HT1080 (cell line): ENCODE measurements around the gene SEH1L. TPM values are rescaled to one million over a fixed set of nuclear protein-coding genes. Genes with fewer than 3 reads are reported as not detected.
A peak's percentile ranks its signal among the peaks of the same experiment; 100 is the strongest.
"Not testable (repeated sequence)": the region's sequence is repeated elsewhere in the genome, so short reads cannot be mapped to it uniquely, and the experiment has no call there.

Source experiments
- DNase-seq: peaks from one replicate; pipeline ENCODE4 v3.0.0-alpha.2; 2015; ENCODE audit warnings: low read depth
- total RNA-seq: library from RNA; depleted of rRNA; stranded (reverse); fragments of >200 nt; shearing (Covaris generic); gene quantifications from 2 replicates; pipeline ENCODE4 v1.2.3, GENCODE V29; 2014

The SEH1L gene
- total RNA-seq, 1 experiment from 2014 or later, result 64.8 TPM

DNA sequence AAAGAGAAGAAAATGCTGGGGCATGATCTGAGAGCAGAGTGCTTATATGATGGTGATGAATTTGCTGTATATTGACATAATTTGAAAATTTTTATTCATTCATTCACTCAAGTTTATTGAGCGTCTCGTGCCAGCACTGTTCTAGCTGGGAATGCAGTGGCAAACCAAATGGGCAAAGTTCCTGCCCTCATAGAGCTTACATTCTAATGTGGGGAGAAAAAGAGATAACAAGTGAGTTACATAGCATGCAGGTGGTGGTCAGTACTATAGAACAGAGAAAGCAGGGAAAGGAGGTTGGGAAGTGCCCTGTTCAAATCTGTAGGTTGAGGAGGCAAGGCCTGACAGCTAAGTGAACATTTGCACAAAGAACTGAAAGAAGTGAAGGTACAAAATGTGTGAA, 47.6 kb downstream of the SEH1L start:
- DNase-seq, result no peak

DNA sequence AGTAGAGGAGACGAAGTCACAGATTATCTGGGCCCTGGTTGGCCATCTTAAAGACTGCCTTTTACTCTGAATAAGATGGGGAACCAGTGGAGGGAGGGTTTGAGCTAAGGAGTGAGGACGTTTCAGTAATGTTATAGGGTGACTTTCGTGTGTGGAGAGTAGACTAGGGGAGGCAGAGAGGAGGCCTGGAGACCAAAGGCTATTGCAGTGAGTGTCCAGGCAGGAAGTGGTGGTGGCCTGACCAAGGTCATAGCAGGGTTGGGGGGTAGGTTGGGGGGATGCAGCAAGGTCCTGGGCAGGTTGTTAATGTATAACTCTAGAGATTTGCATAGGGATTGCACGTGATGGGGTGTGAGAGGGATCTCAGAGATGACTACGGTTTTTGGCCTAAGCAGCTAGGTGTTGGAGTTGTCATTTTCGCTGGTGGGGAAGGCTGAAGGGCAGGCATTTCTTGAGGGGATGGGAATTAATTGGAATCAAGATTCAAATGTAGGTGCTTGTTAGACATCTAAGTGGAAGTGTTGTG, 48.2 kb downstream of the SEH1L start:
- no peak for DNase-seq

DNA sequence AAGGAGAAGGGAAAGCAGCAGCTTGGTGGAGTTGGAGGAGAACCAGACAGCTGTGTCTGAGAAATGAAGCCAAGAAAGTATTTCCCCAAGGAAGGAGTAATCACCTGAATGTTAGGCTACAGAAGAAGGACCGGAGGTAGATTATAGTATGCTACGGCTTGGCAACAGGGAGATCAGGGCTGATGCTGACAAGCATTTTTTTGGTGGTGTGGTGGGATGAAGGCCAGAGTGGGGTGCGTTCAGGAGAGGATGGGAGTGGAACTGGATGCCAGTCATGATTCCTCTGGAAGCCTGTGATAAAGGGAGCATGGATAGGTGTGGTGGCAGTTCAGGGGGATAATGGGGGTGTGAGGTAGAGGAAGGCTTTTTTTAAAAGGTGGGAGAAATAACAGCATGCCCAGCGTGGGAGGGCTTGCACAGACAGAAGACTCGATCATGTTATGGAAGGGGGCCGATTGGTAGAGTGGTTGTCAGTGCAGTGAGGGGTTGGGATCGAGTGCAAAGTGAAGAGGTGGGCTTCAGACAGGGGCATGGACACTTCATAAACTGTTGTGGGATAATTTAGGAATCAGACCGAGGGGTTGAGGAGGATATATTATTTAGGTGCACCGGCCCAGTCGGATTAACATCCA, 49.0 kb downstream of the SEH1L start:
- DNase-seq, result no peak

DNA sequence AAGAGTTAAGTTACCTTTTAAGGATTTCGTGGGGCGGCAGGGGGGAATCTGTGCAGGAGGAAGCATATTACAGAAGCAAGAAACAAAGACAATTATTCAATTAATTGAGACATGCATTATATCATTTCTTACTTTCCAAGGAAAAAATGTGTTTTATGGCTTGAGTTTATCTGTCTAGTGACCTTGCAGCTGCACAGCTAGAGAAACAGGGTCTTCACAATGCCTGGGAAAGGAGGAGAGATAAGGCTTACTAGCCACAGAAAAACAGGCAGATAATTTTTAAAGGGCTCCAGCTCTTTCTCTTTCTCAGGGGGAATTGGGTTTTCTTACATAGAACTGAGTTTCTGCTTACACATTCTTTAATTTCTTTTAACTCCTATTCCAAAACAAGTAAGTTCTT, 49.5 kb downstream of the SEH1L start:
- not testable (repeated sequence) for DNase-seq

DNA sequence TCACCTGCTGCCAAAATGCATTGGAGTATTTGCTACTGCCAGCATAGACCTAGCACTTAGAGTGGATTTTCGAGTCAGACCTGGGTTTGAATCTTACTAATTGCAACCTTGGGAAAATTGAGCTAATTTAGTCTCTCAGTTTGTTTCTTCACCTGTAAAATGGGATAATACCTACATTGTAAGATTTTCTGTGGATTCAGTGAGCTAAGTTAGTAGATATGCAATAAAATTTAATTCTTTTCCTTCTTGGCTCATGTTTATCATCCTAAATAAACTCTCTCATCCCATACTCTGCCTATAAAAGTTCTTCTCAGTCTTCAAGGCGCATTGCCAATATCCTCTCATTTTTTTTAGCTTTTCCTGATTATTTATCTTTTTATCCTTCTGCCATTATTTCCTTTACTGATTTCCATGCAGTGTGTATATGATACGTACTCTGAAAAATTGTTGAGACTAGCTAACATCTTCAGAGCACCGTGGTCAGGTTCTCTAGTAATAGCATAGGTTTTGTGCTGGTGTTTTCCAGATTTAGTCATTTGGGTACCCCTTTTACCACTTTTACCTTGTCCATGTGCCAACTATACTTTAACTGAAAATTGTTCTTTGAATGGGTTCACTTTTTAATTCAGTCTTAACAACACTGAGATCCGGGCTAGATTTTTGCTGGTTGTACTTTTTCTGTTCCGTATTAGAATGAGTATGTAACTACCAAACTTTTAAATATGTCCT, 50.7 kb downstream of the SEH1L start:
- no peak for DNase-seq

DNA sequence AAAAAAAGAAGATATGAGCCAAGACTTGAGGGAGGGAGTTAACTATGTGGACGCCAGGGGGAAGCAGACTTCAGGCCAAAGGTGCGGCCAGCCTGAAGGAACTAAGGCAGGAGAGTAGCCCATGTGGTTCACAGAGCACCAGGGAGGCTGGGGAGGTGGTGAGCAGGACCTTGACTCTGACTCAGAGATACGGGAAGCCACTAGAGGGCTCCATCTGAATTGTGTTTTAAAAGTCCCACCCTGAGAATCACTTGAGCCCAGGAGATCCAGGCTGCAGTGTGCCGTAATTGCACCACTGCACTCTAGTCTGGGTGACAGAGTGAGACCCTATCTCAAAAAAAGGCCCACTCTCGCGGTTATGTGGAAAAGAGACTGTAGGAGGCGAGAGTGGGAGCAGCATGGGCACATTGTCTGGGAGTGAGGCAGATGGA, 55.7 kb downstream of the SEH1L start:
- peak; percentile 87 for DNase-seq

DNA sequence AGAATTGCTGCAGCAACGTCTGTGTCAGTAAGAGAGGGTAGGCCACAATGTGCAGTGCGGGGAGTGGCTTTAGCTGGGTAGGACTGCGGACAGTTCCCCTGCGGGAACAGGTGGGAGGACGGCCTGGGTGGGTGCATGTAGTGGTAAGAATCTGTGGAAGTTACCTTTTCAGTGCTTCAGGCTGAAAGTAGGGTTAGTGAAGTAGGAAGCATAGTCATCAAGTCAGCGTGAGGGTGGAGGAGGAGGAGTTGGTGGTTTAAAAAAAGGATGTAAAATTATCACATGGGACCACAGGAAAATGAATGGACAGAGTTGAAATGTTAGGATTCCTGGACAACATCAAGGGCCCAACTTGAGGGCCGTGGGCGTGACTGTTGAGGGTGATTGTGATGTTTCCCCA, 56.6 kb downstream of the SEH1L start:
- DNase-seq, result no peak

DNA sequence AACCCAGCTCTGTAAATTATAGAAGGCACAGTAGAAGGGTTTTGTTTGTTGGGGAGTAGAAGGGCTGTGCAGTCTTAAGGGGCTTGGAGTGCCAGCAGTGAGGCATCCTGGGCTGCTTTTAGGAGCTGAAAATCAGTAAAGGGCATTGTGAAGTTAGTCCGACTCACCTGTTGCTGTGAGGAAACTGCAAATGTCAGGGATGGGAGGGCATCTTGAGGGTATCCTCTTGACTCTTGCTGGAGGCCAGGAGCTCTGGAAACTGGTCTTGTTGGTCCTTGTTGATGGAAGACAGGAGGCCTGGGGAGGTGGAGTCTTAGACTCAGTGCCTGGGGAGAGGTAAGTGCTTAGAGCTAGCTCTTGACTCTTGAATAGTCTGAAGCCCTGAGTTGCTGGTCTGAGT, 57.5 kb downstream of the SEH1L start:
- DNase-seq, result no peak

DNA sequence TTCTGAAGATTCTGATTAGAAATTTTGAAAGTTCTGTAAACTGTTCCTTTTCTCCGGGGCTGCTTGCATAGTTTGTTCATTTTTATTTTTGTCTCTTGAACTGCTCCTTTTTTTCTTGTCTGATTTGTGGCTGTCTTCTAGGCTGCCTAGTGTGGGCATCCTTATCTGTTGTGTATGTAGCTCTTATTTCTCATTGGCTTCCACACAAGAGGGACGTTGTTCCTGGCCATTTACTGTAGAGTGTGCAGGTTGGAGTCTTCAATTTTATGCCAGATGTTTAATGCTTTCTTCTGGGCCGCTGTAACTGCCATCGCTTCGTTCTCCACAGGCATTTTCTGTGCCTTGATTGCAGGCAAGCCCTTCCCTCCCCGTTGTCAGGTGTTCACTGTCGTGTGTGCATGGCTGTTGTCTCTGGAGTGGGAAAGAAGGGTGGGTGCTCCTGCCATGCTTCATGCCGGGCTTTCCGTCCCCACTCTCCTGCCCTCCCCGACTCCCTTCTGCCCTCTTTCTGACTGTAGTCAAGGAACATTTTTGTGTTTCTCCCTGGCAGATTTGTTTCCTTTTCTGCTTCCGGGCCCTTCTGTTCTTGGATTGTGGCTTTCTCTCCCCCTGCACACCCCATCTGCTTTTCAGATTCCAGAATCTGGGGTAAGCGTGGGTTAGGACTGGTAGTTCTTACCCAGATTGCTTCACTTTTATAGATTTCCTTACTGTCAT, 58.9 kb downstream of the SEH1L start:
- no peak for DNase-seq

DNA sequence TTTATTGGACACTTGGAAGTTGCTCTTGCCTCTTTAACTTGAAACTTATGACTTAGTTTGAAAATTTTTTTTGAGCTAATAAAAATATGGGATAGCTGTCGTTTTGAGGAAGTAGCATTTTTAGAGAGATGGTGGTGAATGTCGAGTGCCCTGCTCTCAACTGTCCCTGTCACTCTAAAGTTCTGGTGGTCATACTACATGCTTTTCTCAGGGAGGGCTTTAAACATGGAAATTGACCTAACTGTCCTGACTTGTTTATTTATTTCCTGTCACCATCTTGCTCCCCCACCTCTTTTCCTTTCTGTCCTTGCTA, 59.4 kb downstream of the SEH1L start:
- DNase-seq, result no peak

DNA sequence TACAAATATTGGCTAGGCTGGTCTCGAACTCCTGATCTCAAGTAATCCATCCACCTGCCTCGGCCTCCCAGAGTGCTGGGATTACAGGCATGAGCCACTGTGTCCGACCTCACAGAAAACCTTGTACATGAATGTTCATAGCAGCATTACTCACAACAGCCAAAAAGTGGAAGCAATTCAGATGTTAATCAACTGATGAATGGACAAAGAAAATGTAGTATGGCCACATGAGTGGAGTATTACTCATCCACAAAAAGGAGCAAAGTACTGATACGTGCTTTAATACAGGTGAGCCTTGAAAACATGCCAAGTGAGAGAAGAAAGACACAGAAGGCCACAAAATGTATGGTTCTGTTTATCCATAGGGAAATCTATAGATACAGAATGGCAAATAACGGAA, 63.9 kb downstream of the SEH1L start:
- DNase-seq, result no peak

DNA sequence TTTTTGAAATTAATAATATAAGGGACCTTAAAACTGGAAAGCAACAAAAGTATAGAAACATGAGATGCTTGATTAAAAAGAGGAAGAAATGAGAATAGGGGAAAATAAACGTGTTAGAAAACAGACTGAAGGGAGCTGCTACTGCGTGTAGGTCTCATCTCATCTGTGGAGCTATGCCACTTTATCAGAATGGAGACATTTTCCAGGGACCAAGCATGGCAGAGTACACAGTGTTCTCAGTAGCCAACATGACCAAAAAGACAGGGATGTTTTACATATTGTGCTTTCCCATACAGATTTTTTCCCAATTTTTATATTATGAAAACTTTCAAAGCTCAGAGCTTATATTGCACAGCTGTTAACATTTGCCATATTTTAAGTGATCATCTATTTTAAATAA, 66.4 kb downstream of the SEH1L start:
- no peak for DNase-seq

DNA sequence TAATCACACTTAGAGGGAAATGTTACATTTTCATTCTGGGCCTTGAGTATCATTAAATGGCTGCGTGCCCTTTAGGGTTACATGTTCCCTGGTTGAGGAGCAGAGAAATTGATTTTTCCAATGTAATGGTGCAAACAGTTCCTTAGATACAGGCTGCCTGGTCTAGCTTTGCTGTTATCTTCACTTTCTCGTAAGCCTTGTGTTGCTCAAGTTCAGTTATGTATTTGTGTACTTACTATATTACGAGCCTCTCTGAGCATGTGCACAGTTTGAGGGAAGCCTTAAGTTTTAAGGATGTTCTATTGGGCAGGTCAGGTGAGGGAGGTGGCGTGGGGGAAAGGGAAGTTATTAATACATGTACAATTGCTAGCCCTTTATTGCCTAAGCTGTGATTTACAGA, 67.0 kb downstream of the SEH1L start:
- no peak for DNase-seq

DNA sequence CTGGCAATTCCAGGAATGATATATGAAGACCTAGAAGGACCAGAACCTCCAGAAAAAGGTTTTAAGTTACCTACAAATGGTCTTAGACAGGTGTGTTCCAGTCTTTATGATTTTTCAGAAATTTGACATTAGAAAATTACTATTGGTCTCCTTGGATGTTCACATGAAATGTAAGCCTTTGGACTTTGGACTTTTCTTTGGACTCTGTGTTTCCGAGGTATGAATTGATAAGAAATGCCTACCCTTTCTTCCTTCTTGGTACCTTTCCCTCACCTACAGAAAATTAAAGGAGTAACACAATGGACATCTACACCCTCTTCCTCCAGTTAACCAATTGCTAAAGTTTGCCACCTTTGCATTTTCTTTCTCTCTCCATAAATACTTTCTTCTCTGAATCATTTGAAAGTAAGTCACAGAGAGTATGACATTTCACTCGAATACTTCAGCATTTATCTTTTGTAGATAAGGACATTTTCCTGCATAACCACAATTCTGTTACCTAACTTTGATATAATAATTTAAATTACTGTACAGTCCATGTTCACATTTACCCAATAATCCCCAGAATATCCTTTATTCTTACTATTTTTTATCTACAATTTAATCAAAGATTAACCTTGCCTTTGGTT, 69.5 kb downstream of the SEH1L start:
- no peak for DNase-seq

DNA sequence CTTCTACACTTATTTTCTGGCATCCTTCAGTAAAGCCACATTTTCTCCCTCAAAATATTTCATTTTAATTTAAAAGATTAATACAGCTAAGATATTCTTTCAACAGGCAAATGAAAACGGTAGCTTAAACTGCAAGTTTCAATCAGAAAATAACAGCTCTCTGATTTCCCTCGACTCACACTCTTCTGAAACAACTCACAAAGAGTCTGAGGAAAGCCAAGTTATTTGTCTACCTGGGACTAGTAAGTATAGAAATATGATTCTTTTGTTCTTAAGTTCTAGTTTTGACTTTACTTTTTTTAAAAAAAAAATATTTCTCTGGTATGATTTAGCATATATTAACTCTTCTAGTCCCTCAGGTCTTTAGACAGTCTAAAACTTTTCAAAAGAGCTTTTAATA, 70.6 kb downstream of the SEH1L start:
- DNase-seq, result no peak

DNA sequence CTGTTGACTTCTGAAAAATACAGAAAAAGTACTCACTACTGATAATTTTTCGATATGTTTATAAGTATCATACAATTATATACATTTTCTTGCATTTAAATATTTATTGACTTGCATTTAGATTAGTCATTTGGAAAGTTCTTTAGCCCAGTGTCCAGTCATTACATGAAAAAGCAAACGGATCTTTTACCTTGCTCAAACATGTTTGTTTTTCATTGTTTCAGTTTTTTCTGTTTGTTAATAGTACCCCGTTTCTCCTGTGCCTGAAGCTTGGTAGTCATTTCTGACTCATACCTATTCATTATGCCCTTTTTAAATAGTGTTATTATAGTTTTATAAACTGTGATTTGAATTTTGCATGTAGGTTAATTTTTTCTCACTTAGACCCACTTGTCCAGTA, 71.5 kb downstream of the SEH1L start:
- DNase-seq, result no peak

DNA sequence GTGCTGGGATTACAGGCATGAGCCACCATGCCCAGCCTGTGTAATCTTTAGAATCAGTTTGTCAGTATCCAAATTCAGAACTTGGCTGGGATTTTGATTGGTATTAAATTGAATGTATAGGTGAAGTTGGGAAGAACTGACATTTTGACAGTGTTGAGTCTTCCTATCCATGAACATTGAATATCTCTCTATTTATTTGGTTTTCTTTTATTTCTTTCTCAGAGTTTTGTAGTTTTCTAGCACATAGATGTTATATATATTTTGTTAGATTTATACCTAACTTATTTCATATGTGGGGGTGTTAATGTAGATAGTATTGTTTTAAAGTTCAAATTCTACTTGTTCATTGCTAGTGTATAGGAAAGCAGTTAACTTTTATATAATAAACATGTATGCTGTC, 74.8 kb downstream of the SEH1L start:
- no peak for DNase-seq

DNA sequence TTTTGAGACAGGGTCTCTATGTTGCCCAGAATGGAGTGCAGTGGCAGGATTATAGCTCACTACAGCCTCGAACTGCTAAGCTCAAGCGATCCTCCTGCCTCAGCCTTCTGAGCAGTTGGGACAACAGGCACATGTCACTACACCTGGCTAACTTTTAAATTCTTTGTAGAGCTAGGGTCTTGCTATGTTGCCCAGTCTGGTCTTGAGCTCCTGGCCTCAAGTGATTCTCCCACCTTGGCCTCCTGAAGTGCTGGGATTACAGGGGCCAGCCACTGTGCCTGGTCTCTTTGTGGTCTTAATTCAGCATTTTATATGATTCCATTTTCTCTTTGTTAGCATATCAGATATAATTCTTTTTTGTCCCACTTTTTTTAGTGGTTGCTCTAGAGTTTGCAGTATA, 77.4 kb downstream of the SEH1L start:
- DNase-seq, result no peak

DNA sequence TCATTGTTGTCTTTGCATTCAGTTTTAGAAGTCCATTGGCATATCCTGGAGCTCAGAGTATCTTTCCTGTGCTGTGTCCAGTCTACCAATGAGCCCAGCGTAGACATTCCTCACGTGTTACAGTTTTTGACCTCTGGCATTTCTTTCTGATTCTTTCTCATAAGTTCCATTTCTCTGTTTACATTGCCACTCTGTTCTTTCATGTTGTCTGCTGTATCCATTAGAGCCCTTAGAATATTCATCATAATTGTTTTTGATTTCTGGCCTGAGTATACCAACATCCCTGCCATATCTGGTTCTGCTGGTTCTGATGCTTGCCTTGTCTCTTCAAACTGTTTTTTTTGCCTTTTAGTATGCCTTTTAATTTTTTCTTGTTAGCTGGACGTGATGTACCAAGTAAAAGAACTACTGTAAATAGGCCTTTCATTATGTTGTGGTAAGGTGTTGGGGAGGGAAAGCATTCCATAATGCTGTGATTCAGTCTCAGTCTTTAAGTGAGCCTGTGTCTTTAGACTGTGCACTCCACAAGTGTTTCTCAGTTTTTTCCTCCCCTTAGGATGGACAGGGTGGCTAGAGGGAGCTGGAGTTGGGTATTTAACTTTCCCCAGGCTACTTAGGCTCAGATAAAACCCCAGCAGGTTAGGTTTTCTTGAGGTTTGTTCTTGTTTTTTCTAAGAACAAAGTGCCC, 78.9 kb downstream of the SEH1L start:
- DNase-seq, result no peak

DNA sequence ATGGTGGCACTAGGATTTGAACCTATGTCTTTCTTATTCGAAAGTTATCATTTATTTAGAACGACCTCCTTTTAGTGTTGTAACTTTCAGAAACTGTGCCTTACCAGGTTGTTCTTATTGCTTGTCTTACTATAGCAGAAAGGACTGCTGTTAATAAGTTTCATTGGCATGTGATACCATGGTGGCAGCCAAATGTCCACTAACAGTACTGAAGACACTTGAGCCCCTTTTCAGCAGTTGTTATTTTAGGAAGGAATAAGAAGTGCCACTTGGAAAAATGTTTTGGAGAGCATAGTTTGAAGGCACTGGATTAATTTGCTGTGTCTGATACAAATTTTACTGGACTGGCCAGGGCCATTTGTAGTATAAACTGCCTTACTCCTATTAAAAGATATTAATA, 81.1 kb downstream of the SEH1L start:
- DNase-seq, result no peak

DNA sequence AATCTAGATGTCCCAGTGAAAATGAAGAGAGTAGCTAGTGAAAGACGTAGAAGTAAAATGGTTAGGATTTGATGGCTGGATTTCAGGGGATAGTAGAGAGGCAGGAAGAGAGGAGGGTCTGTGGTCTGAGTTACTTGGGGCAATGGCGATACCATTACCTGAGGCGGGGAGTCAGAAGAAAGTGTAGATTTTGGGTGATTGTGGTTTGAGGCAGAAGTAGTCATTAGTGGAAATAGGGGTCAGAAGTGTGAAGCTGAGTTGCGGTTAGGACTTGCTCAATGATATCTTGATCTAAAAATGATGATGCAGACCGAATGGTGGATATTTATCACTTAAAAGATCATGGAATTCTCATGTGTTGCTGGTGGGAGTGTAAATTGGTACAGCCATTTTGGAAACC, 84.4 kb downstream of the SEH1L start:
- DNase-seq, result no peak
